Smooth muscle cell (in vitro differentiated cells): Measurements from ENCODE around the gene UPF3A. TPM values are rescaled to one million over a fixed set of nuclear protein-coding genes. Genes with fewer than 3 reads are reported as not detected.
A peak's percentile ranks its signal among the peaks of the same experiment; 100 is the strongest.

ENCODE experiments used
- DNase-seq: peaks from one replicate; lab custom pipeline; 2025; ENCODE audit not compliant: unreplicated experiment; lab: John Stamatoyannopoulos, UW
- H2AFZ ChIP-seq: fragments of 200-600 bp; sonication (generic); 2 replicates; pipeline ENCODE4 v1.6.0; 2016; ENCODE audit warnings: antibody characterized with exemption, low read depth, mild to moderate bottlenecking
- H3F3A ChIP-seq: fragments of 200-600 bp; sonication (generic); 2 replicates; pipeline ENCODE4 v1.6.0; 2017; ENCODE audit warnings: antibody characterized with exemption, low read depth
- H3K27ac ChIP-seq: fragments of 200-600 bp; sonication (generic); 2 replicates; pipeline ENCODE4 v1.5.1; 2016; ENCODE audit warnings: low read depth, mild to moderate bottlenecking
- H3K27me3 ChIP-seq: fragments of 200-600 bp; sonication (generic); 2 replicates; pipeline ENCODE4 v1.6.1; 2016; ENCODE audit warnings: low read depth, mild to moderate bottlenecking
- H3K36me3 ChIP-seq: fragments of 200-600 bp; sonication (generic); 2 replicates; pipeline ENCODE4 v1.5.1; 2016; ENCODE audit warnings: low read depth
- H3K4me1 ChIP-seq: fragments of 200-600 bp; sonication (generic); 2 replicates; pipeline ENCODE4 v1.5.1; 2016; ENCODE audit warnings: low read depth
- H3K4me2 ChIP-seq: fragments of 200-600 bp; sonication (generic); 2 replicates; pipeline ENCODE4 v1.6.0; 2016; ENCODE audit warnings: mild to moderate bottlenecking
- H3K4me3 ChIP-seq: fragments of 200-600 bp; sonication (generic); 2 replicates; pipeline ENCODE4 v1.5.1; 2016; ENCODE audit warnings: mild to moderate bottlenecking
- H3K79me2 ChIP-seq: fragments of 200-600 bp; sonication (generic); 2 replicates; pipeline ENCODE4 v1.6.0; 2016; ENCODE audit warnings: low read depth, mild to moderate bottlenecking
- H3K9ac ChIP-seq: fragments of 200-600 bp; sonication (generic); 2 replicates; pipeline ENCODE4 v1.6.0; 2016; ENCODE audit warnings: low read depth
- H3K9me3 ChIP-seq: fragments of 200-600 bp; sonication (generic); replicated peaks from 2 replicates; pipeline ENCODE4 v1.5.1; 2016; ENCODE audit warnings: low read depth
- H4K20me1 ChIP-seq: fragments of 200-600 bp; sonication (generic); 2 replicates; pipeline ENCODE4 v1.6.0; 2016; ENCODE audit warnings: low read depth
- WGBS: methylation state at CpG from one replicate; pipeline ENCODE4 v1.1.7; 2016; ENCODE audit warnings: low lambda C conversion rate; 5-methylcytosine and 5-hydroxymethylcytosine counted together
- polyA plus RNA-seq: library from polyadenylated mRNA; unstranded; fragments of >200 nt; fragmentation: Nextera tagmentation; extraction: Ambion mirVana; gene quantifications from 2 replicates; pipeline ENCODE4 v1.2.1, GENCODE V29; 2016
- total RNA-seq: library from RNA; depleted of rRNA; stranded (reverse); fragments of >200 nt; gene quantifications from 2 replicates; pipeline ENCODE4 v1.2.3, GENCODE V29; 2014
- TF ChIP-seq, protein P1 (sequence below): fragments of 200-600 bp; sonication (generic); IDR thresholded peaks from 2 replicates; pipeline ENCODE4 v1.5.1; 2017; ENCODE audit warnings: borderline replicate concordance, mild to moderate bottlenecking, antibody characterized with exemption; ENCODE audit not compliant: insufficient read depth, poor library complexity, severe bottlenecking

UPF3A gene
- total and polyA plus RNA-seq, 2 experiments from 2014 or later, result 22.4 to 34.1 TPM

DNA sequence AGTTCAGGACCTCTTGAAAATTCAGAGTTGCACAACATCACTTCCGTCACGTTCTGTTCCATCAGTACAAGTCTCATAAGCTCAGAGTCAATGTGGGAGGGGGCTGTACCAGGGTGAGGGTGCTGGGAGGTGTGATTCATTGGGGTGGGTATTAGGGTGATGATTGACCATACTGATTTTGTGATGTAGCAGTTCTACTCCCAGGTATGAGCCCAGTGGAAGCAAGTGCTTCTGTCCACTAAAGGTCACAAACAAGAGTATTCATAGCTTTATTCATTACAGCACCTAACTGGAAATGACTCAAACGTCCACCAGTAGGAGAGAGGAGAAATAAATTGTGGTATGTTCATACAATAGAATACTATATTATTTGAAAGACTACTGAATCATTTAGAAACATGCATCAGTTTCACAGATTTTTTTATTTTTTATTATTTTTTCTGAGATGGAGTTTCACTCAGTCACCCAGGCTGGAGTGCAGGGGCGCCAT, 12.1 kb upstream of the UPF3A start:
- Histone ChIP-seq H3K27ac (no peak overlapping the region), H3F3A (no peaks in the 10 kb centered on the region), H3K27me3 (no peaks in the 10 kb centered on the region), H3K79me2 (no peaks in the 10 kb centered on the region), H3K4me2 (no peak overlapping the region), H3K9ac (no peak overlapping the region), H4K20me1 (no peaks in the 10 kb centered on the region), H3K9me3 (no peaks in the 10 kb centered on the region), H3K4me1 (no peaks in the 10 kb centered on the region), H3K4me3 (no peak overlapping the region), H2AFZ (no peak overlapping the region), H3K36me3 (peaks cover 25% of the 10 kb centered on the region)
- DNase-seq, result no peak
- TF ChIP-seq, protein P1, sequence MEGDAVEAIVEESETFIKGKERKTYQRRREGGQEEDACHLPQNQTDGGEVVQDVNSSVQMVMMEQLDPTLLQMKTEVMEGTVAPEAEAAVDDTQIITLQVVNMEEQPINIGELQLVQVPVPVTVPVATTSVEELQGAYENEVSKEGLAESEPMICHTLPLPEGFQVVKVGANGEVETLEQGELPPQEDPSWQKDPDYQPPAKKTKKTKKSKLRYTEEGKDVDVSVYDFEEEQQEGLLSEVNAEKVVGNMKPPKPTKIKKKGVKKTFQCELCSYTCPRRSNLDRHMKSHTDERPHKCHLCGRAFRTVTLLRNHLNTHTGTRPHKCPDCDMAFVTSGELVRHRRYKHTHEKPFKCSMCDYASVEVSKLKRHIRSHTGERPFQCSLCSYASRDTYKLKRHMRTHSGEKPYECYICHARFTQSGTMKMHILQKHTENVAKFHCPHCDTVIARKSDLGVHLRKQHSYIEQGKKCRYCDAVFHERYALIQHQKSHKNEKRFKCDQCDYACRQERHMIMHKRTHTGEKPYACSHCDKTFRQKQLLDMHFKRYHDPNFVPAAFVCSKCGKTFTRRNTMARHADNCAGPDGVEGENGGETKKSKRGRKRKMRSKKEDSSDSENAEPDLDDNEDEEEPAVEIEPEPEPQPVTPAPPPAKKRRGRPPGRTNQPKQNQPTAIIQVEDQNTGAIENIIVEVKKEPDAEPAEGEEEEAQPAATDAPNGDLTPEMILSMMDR, result no peak
- WGBS, result 98% methylated on average over 4 of the region's 4 CpGs

DNA sequence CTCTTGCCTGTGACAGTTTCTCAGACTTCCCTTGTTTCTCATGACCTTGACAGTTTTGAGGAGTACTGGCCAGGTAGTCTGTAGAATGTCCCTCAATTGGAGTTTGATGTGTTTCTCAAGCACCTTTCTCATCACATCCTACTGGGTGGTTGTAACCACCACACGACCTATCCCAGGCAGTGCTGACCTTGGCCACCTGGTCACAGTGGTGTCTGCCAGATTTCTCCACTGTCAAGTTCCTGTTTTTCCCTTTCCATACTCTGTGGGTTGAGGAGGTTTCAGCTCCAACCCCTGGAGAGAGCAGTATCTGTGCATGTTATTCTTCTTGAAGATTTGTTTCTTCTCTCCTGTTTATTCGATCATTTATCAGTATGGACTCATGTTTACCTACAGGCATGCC, 8.4 kb upstream of the UPF3A start:
- Histone ChIP-seq H3K79me2 (no peaks in the 10 kb centered on the region), H2AFZ (no peak overlapping the region), H3K9me3 (no peaks in the 10 kb centered on the region), H3K4me2 (no peak overlapping the region), H3K36me3 (peaks cover 18% of the 10 kb centered on the region), H3K4me3 (no peak overlapping the region), H3K27ac (no peak overlapping the region), H3F3A (no peaks in the 10 kb centered on the region), H4K20me1 (no peaks in the 10 kb centered on the region), H3K9ac (no peak overlapping the region), H3K4me1 (no peaks in the 10 kb centered on the region), H3K27me3 (no peaks in the 10 kb centered on the region)
- 95% methylated on average over 2 of the region's 2 CpGs for WGBS
- TF ChIP-seq, protein P1, result no peak
- no peak for DNase-seq

DNA sequence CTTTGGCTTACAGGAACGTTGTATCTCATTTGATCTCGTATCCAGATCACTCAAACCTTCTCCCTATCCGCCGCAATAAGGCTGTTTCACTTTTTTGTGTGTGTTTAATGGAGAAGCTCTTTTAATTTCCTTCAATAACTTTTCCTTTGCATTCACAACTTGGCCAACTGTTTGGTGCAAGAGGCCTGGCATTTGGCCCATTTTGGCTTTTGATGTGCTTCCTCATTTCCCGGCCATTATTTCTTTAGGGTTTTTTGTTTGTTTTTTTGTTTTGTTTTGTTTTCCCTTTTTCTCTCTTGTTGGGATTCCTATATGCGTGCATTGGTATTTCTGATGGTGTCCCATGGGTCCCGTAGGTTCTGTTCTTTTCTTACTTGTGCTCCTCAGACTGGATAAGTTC, 6.1 kb upstream of the UPF3A start:
- DNase-seq, result no peak
- H3K27ac ChIP-seq, result no peak overlapping the region
- H3K79me2 ChIP-seq, result no peaks in the 10 kb centered on the region
- no peak overlapping the region for H3K9ac ChIP-seq
- H3K4me1 ChIP-seq, result peaks cover 7% of the 10 kb centered on the region
- H3K4me2 ChIP-seq, result no peak overlapping the region
- no peaks in the 10 kb centered on the region for H3K9me3 ChIP-seq
- TF ChIP-seq, protein P1, result no peak
- H3K4me3 ChIP-seq, result no peak overlapping the region
- 98% methylated on average over 7 of the region's 7 CpGs for WGBS
- H2AFZ ChIP-seq, result no peak overlapping the region
- peaks cover 10% of the 10 kb centered on the region for H3K36me3 ChIP-seq
- H3F3A ChIP-seq, result peaks cover 14% of the 10 kb centered on the region
- H3K27me3 ChIP-seq, result no peaks in the 10 kb centered on the region
- no peaks in the 10 kb centered on the region for H4K20me1 ChIP-seq

DNA sequence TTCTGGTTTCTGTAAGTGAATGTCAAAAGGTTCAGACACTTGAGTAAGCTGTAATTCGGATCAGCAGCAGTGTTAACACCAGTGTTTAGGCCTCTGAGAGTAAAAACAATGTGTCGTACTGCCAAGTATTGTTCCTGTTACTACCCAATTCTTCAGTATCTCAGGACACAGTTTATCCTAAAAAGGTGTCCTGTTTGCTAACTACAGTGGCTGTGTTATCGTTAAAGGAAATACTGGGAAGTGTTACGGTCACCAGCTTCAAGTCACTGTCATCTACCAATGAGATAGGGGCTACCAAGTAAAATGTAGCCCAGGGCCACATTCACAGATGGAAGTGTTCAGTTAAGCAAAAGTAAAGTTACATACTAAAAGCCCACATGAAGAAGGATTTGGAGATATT, 2.3 kb upstream of the UPF3A start:
- H2AFZ ChIP-seq, result no peak overlapping the region

More for the DNA sequence above, 2.3 kb upstream of the UPF3A start:
- no peaks in the 10 kb centered on the region for H3K9me3 ChIP-seq
- peaks cover 20% of the 10 kb centered on the region for H3K79me2 ChIP-seq
- H3K9ac ChIP-seq, result no peak overlapping the region
- DNase-seq, result no peak
- H3K4me2 ChIP-seq, result no peak overlapping the region
- peak overlapping the region; percentile 99 for H3K27ac ChIP-seq
- peaks cover 18% of the 10 kb centered on the region for H3F3A ChIP-seq
- peaks cover 4% of the 10 kb centered on the region for H4K20me1 ChIP-seq
- H3K27me3 ChIP-seq, result no peaks in the 10 kb centered on the region
- 89% methylated on average over 4 of the region's 4 CpGs for WGBS
- H3K4me3 ChIP-seq, result no peak overlapping the region
- TF ChIP-seq, protein P1, result no peak
- H3K36me3 ChIP-seq, result no peaks in the 10 kb centered on the region
- H3K4me1 ChIP-seq, result peaks cover 20% of the 10 kb centered on the region
